Spinal cord (tissue), 10 donors: ENCODE data around the gene EHD4. TPM values are rescaled to one million over a fixed set of nuclear protein-coding genes. Genes with fewer than 3 reads are reported as not detected.

Experiments used
- DNase-seq, 6 donors: peaks; one replicate each; pipeline versions ENCODE4 v3.0.0 to v3.0.0-alpha.2; 2013 to 2015; ENCODE audit warnings: low spot score in 6 of 6, low read depth in 4 of 6
- H3K27ac ChIP-seq: one replicate; pipeline ENCODE4 v1.5.1; 2013; ENCODE audit warnings: low read depth, low read length, control low read depth
- H3K27me3 ChIP-seq: one replicate; pipeline ENCODE4 v1.6.1; 2013; ENCODE audit warnings: low read length; ENCODE audit not compliant: control insufficient read depth, insufficient read depth
- H3K36me3 ChIP-seq: one replicate; pipeline ENCODE4 v1.6.1; 2013; ENCODE audit warnings: low read length; ENCODE audit not compliant: control insufficient read depth, insufficient read depth
- H3K4me1 ChIP-seq: one replicate; pipeline ENCODE4 v1.6.1; 2013; ENCODE audit warnings: low read length; ENCODE audit not compliant: control insufficient read depth, insufficient read depth
- H3K4me3 ChIP-seq: one replicate; pipeline ENCODE4 v1.5.1; 2013; ENCODE audit warnings: low read depth, low read length, control low read depth
- H3K9me3 ChIP-seq: one replicate; pipeline ENCODE4 v1.6.1; 2013; ENCODE audit warnings: low read length; ENCODE audit not compliant: control insufficient read depth, insufficient read depth
- WGBS: methylation state at CpG from one replicate; pipeline ENCODE4 v1.1.5; 2013; ENCODE audit warnings: missing lambda C conversion rate; ENCODE audit not compliant: insufficient coverage; 5-methylcytosine and 5-hydroxymethylcytosine counted together
- polyA plus RNA-seq, 2 donors: library from polyadenylated mRNA; unstranded; fragments of 120-200 nt; gene quantifications; one replicate each; pipeline ENCODE4 v1.2.1, GENCODE V29; 2013; ENCODE audit not compliant: insufficient read length in 2 of 2
- total RNA-seq, 2 donors: library from RNA; depleted of rRNA in 1 of 2; stranded (reverse); fragments of 120-200 nt in 1 of 2; fragments of >200 nt in 1 of 2; gene quantifications; one replicate each; pipeline versions ENCODE4 v1.2.3 to v1.2.4, GENCODE V29; 2013 to 2014
- donor health status: healthy.

EHD4 gene
- total and polyA plus RNA-seq, 4 donors, result 6.8 to 12.3 (median 8.5) TPM

DNA sequence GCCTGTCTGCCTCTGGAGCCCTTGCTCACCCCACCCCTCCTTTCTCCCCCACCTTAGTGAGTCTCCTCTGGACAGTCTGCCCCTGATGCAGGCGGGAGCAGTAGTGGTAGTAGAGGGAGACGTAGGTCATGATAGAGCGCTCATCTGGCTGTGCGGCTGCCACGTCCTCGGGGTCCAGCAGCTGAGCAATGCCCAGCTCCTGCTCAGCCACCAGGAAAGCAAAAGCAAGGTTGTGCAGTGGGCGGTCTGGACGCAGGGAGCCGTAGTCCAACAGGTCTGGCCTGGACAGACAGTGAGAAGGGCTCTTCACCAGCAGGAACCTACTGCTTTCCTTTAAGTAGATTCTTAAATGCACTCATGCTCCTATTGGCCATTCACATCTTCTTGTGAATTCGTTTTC lies 85.2 kb downstream of the EHD4 start:
- H3K27me3 ChIP-seq, result peaks cover 6% of the 10 kb centered on the region
- no peaks in the 10 kb centered on the region for H3K9me3 ChIP-seq
- peaks cover 12% of the 10 kb centered on the region for H3K4me1 ChIP-seq
- peaks cover 2% of the 10 kb centered on the region for H3K36me3 ChIP-seq
- WGBS, result 88% methylated on average over 9 of the region's 10 CpGs
- no peak overlapping the region for H3K4me3 ChIP-seq
- no peak for DNase-seq
- no peak overlapping the region for H3K27ac ChIP-seq

DNA sequence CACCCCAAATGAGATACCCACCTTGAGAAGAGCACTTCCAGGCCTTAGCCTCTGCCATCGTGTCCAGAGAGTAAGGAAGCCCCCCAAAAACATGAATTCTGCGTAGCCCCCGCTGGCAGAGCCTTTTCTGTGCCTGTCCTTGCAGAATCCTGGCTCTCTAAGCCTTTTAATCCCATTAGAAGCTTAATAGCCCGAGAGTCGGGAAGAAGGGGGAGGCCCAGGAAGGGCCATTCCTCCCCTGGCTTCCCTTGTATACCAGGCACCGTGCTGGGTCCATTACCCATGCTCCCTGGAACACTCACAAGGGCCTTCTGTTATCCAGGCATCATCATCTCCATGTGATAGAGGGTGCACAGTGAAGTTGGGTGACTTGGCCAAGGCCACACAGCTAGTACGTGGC lies 85.6 kb downstream of the EHD4 start:
- Histone ChIP-seq H3K4me3 (no peak overlapping the region), H3K9me3 (no peaks in the 10 kb centered on the region), H3K36me3 (peaks cover 2% of the 10 kb centered on the region), H3K4me1 (peaks cover 16% of the 10 kb centered on the region), H3K27ac (no peak overlapping the region), H3K27me3 (peaks cover 7% of the 10 kb centered on the region)
- 83% methylated on average over 5 of the region's 7 CpGs for WGBS
- DNase-seq, result no peak

GRCh38 chr15:41885841-41886240 lies 86.5 kb downstream of the EHD4 start:
- H3K27me3 ChIP-seq, result peaks cover 12% of the 10 kb centered on the region
- peaks cover 20% of the 10 kb centered on the region for H3K4me1 ChIP-seq
- no peak overlapping the region for H3K4me3 ChIP-seq
- peaks cover 2% of the 10 kb centered on the region for H3K36me3 ChIP-seq
- no peaks in the 10 kb centered on the region for H3K9me3 ChIP-seq
- H3K27ac ChIP-seq, result no peak overlapping the region
- DNase-seq, result no peak
- WGBS, result 93% methylated on average over 14 of the region's 14 CpGs

DNA sequence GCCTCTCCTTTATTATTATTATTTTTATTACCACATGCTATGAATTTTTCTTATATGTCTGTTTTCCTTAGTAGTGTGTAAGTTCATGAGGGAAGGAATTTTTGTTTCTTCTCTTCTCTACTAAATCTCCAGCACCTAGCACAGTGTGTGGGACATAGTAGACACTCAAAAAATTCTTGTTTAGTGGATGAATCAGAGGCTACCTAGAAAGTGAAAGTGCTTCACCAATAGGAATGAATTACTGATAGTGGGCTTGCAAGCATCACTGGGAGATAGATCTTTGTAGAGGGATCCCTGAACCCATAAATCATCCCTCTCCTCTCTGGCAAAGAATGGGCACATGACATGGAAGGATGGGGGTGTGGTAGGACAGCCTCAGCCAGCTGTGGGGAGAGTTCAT lies 87.0 kb downstream of the EHD4 start:
- peaks cover 20% of the 10 kb centered on the region for H3K4me1 ChIP-seq
- H3K9me3 ChIP-seq, result no peaks in the 10 kb centered on the region
- H3K27ac ChIP-seq, result no peak overlapping the region
- H3K27me3 ChIP-seq, result peaks cover 17% of the 10 kb centered on the region
- no peak overlapping the region for H3K4me3 ChIP-seq
- no peak for DNase-seq
- peaks cover 2% of the 10 kb centered on the region for H3K36me3 ChIP-seq

- Histone ChIP-seq H3K27ac (no peak overlapping the region), H3K4me3 (no peak overlapping the region), H3K4me1 (peaks cover 20% of the 10 kb centered on the region), H3K9me3 (no peaks in the 10 kb centered on the region), H3K27me3 (peaks cover 20% of the 10 kb centered on the region), H3K36me3 (peaks cover 2% of the 10 kb centered on the region)
- DNase-seq, result no peak
- 92% methylated on average over 7 of the region's 7 CpGs for WGBS
Measured at GRCh38 chr15:41884458-41884857, 87.9 kb downstream of the EHD4 start.

DNA sequence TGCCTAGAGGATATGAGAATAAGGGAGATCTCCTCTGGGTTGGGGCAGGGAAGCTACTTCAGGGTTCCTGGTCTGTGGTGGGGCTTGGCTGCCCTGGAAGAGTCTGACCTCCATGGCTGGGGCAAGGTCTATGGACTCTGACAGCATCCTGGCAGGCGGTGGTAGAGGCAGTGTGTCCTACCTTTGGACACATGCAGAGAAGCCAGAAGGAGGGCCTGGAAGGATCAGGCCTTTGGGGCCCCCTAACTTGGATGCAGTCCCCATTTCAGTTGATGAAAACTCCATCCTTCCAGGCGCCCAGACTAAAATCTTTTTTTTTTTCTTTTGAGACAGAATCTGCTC lies 88.9 kb downstream of the EHD4 start:
- H3K27ac ChIP-seq, result no peak overlapping the region
- WGBS, result 86% methylated on average over 2 of the region's 2 CpGs

DNA sequence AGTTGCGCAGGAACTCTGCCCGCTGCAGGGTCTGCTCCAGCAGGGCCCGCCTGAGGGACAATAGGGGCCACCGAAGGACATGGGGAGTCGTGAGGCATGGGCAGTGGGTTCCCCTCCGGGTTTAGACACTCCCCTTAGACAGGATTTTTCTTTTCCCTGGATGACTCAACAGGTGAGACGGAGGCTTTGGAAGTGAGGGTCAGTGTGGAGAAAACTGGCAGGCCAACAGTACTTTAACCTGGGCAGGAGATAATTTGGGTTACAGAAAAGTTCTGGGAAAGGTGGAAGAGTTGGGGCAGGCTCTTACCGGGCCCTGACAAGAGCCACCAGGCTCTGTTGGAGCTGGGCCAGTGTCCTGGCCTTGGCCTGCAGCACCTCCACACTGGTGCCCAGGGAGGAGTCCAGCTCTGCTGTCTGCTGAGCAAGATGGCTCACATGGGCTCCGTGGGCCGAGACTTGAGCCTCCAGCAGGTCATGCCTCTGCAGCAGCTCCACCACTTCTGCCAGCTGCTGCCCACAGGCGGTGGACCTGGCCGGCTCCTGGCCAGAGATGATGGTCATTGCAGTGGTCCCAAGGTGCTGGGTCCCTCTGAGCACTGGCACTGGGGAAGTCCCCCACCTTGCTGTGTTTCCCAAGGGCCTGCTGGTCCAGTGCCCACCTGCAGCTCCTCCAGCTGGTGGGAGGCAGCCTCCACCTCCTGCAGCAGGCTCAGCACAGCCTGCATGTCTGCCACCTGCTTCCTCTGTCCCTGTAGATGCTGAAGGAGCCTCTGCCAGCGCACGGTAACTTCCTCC lies 89.5 kb downstream of the EHD4 start:
- H3K36me3 ChIP-seq, result peaks cover 4% of the 10 kb centered on the region
- no peak overlapping the region for H3K4me3 ChIP-seq
- no peak overlapping the region for H3K27ac ChIP-seq
- 61% methylated on average over 11 of the region's 14 CpGs for WGBS
- H3K4me1 ChIP-seq, result peaks cover 24% of the 10 kb centered on the region
- peaks cover 20% of the 10 kb centered on the region for H3K27me3 ChIP-seq
- no peaks in the 10 kb centered on the region for H3K9me3 ChIP-seq
- DNase-seq, result no peak

More for the DNA sequence above, 88.9 kb downstream of the EHD4 start:
- H3K27me3 ChIP-seq, result peaks cover 20% of the 10 kb centered on the region
- DNase-seq, result no peak
- no peaks in the 10 kb centered on the region for H3K9me3 ChIP-seq
- peaks cover 2% of the 10 kb centered on the region for H3K36me3 ChIP-seq
- H3K4me1 ChIP-seq, result peaks cover 20% of the 10 kb centered on the region
- H3K4me3 ChIP-seq, result no peak overlapping the region

- DNase-seq, result peak in 2 of 6 donors; percentile 23 to 38
- Histone ChIP-seq H3K9me3 (no peaks in the 10 kb centered on the region), H3K27ac (no peak overlapping the region), H3K36me3 (peaks cover 4% of the 10 kb centered on the region), H3K4me3 (no peak overlapping the region), H3K27me3 (peaks cover 20% of the 10 kb centered on the region), H3K4me1 (peaks cover 26% of the 10 kb centered on the region)
- 1% methylated on average over 63 of the region's 81 CpGs for WGBS
Measured at GRCh38 chr15:41881920-41882688, 90.3 kb downstream of the EHD4 start.

- DNase-seq, result no peak
- Histone ChIP-seq H3K4me1 (peaks cover 26% of the 10 kb centered on the region), H3K4me3 (no peak overlapping the region), H3K27ac (no peak overlapping the region), H3K9me3 (no peaks in the 10 kb centered on the region), H3K27me3 (peaks cover 20% of the 10 kb centered on the region), H3K36me3 (peaks cover 4% of the 10 kb centered on the region)
- 38% methylated on average over 10 of the region's 10 CpGs for WGBS
Measured at GRCh38 chr15:41881550-41881919, 90.8 kb downstream of the EHD4 start.

DNA sequence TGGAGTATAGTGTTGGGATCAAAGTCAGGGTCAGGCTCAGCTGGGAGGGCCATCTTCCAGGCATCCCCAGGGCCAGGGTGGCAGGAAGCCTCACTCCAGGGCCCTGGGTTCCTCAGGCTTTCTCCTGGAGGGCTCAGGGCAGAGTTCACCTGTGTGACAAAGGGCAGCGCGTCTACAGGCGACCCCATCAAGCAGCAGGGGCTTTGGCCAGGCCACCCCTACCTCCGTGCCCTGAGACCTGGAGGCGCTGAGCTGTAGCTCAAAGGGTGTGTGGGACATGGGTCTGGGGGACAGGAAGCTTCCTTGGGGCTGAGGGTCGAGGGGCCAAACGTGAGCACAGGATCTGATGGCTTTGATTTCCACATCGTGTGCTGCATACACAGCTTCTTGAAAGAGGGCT lies 91.3 kb downstream of the EHD4 start:
- DNase-seq, result no peak
- Histone ChIP-seq H3K9me3 (no peaks in the 10 kb centered on the region), H3K4me1 (peaks cover 26% of the 10 kb centered on the region), H3K27me3 (peaks cover 20% of the 10 kb centered on the region), H3K4me3 (no peak overlapping the region), H3K36me3 (peaks cover 4% of the 10 kb centered on the region), H3K27ac (no peak overlapping the region)
- WGBS, result 83% methylated on average over 8 of the region's 8 CpGs
